ENCODE measurements around the gene HMOX1. TPM values are rescaled to one million over a fixed set of nuclear protein-coding genes. Genes with fewer than 3 reads are reported as not detected.

Gene HMOX1
- total RNA-seq, 4 donors from 2014 or later = 0.51 to 13.8 (median 8.5) TPM

DNA sequence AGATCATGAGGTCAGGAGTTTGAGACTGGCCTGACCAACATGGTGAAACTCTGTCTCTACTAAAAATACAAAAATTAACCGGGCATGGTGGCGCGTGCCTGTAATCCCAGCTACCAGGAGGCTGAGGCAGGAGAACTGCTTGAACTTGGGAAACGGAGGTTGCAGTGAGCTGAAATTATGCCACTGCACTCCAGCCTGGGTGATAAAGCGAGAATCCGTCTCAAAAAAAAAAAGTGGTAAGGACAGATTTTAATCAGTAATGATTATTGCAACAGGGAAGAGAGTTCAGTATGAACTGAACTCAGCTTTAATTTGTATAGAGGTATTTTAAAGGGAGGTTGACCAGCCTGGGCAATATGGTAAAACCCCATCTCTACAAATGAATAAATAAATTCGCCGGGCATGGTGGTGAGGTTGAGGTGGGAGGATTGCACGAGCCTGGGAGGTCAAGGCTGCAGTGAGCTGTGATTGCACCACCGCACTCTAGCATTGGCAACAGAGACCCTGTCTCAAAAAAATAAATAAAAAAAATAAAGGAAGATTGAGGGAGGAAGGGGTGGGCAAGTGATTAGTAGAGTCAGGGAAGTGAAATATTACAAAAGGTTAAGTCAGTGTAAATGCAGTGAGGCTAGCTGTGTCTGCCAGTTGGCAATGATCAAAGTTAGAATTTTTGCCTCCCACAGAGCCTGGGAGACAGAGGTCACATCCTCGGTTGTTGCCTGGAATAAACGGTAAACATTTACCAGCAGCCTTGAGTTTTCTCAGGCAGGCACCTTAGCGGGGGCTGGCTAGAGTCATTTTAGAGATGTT lies 16.4 kb downstream of the HMOX1 start:
- intact Hi-C loops (cut with DNase I; ENCODE audit: low total_unique reads) = no loop called here
- Histone ChIP-seq H3K36me3 (no peaks in the 10 kb centered on the region), H3K27me3 (no peaks in the 10 kb centered on the region), H3K4me1 (peaks cover 0 to 19% of the 10 kb centered on the region in 2 donors), H3K9me3 (no peaks in the 10 kb centered on the region), H3K4me3 (no peak overlapping the region), H3K27ac (peak overlapping the region; percentile 44 to 68)
- TF ChIP-seq, protein P1, sequence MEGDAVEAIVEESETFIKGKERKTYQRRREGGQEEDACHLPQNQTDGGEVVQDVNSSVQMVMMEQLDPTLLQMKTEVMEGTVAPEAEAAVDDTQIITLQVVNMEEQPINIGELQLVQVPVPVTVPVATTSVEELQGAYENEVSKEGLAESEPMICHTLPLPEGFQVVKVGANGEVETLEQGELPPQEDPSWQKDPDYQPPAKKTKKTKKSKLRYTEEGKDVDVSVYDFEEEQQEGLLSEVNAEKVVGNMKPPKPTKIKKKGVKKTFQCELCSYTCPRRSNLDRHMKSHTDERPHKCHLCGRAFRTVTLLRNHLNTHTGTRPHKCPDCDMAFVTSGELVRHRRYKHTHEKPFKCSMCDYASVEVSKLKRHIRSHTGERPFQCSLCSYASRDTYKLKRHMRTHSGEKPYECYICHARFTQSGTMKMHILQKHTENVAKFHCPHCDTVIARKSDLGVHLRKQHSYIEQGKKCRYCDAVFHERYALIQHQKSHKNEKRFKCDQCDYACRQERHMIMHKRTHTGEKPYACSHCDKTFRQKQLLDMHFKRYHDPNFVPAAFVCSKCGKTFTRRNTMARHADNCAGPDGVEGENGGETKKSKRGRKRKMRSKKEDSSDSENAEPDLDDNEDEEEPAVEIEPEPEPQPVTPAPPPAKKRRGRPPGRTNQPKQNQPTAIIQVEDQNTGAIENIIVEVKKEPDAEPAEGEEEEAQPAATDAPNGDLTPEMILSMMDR (IDR thresholded peaks at IDR 0.05) = no peak
- no peak for TF ChIP-seq POLR2A (IDR thresholded peaks at IDR 0.05)
- DNase-seq = no peak

DNA sequence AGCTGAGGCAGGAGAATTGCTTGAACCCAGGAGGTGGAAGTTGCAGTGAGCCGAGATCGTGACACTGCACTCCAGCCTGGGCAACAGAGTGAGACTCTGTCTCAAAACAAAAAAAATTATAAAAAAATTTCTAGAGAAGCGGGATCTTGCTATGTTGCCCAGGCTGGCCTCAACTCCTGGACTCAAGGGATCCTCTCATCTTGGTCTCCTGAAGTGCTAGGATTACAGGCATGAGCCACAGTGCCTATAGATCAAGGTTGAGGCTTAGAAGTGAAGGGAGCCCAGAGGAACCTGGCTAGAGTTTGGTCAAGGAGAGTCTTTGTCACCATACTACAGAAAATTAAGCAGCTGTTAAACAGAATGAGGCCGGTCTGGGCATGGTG lies 17.7 kb downstream of the HMOX1 start:
- Histone ChIP-seq H3K27ac (peak overlapping the region in 1 of 2 donors; percentile 44), H3K36me3 (no peaks in the 10 kb centered on the region), H3K27me3 (no peaks in the 10 kb centered on the region), H3K4me1 (peaks cover 0 to 15% of the 10 kb centered on the region in 2 donors), H3K4me3 (no peak overlapping the region), H3K9me3 (no peaks in the 10 kb centered on the region)
- no peak for TF ChIP-seq POLR2A (IDR thresholded peaks at IDR 0.05)
- TF ChIP-seq, protein P1 (IDR thresholded peaks at IDR 0.05) = no peak
- intact Hi-C loops (cut with DNase I; ENCODE audit: low total_unique reads) = no loop called here
- no peak for DNase-seq

DNA sequence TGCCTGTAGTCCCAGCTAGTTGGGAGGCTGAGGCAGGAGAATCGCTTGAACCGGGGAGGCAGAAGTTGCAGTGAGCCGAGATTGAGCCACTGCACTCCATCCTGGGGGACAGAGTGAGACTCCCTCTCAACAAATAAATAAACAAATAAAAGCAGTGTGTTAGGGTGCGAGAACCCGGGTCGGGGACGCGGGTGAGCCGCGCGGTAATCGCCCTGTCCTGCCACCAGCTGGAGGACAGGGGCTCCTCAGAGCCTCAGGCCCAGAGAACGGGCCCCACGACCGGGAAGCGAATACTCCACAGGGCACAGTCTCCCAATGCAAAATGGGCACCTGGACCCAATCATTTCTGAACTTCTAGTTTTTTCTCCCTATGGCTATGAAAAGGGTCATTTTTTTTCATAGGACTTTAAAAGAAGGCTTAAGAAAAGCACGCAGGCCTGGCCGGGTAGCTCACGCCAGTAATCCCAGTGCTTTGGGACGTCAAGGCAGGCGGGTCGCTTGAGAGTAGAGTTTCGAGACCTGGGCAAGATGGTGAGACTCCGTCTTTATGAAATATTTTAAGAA lies 18.3 kb downstream of the HMOX1 start:
- DNase-seq = no peak
- intact Hi-C loops (cut with DNase I; ENCODE audit: low total_unique reads) = no loop called here

DNA sequence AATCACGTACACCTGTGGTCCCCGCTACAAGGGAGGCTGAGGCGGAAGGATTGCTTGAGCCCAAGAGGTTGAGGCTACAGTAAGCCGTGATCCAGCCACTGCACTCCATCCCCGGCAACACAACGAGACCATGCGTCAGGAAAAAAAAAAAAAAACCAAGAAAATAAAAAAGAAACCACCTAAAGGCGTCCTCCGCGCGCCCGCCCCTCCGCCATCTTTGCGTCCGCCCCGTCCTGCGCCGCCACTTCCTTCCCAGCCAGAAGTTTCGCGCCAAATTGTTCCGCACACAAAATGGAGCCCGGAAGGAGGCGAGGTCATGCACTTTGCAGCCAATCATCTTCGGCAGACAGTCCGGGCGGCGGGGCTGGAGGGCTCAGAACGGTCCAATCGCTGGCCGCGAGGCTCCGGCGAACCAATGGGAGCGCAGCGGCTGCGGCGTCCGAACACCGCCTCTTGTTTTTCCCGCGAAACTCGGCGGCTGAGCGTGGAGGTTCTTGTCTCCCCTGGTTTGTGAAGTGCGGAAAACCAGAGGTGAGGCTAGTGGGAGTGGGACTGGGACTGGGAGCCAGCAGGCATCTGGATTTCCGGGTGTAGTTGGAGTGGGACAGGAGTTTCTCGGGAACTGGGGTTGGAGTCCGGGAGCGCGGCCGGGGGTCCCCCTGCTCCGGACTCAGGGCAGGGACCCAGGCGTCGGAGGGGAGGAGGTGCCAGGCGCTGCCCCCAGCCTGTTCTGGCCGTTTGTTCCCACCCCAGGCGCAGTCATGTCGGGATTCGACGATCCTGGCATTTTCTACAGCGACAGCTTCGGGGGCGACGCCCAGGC lies 19.0 kb downstream of the HMOX1 start, which contains the start of gene MCM5:
TSS of gene MCM5 (plus strand) at position 463 of the 823 bp plus-strand sequence. CDS start at position 762, 299 bp downstream.
- TF ChIP-seq, protein P1 (IDR thresholded peaks at IDR 0.05) = no peak
- no peak for TF ChIP-seq POLR2A (IDR thresholded peaks at IDR 0.05)
- no peaks in the 10 kb centered on the region for H3K27me3 ChIP-seq
- peak within 1 kb of the TSS; percentile 66 to 86 for H3K4me3 ChIP-seq
- H3K27ac ChIP-seq = peak within 1 kb of the TSS; percentile 70 to 74
- no peaks in the 10 kb centered on the region for H3K9me3 ChIP-seq
- peaks cover 0 to 7% of the 10 kb centered on the region in 2 donors for H3K4me1 ChIP-seq
- intact Hi-C loops (cut with DNase I; ENCODE audit: low total_unique reads) = no loop called here
- no peaks in the 10 kb centered on the region for H3K36me3 ChIP-seq
- DNase-seq = peak; percentile 96 to 97

More for the DNA sequence above, 18.3 kb downstream of the HMOX1 start:
- H3K27me3 ChIP-seq = no peaks in the 10 kb centered on the region
- TF ChIP-seq, protein P1 (IDR thresholded peaks at IDR 0.05) = no peak
- no peak for TF ChIP-seq POLR2A (IDR thresholded peaks at IDR 0.05)
- peak overlapping the region; percentile 70 to 74 for H3K27ac ChIP-seq
- peaks cover 0 to 14% of the 10 kb centered on the region in 2 donors for H3K4me1 ChIP-seq
- H3K9me3 ChIP-seq = no peaks in the 10 kb centered on the region
- H3K4me3 ChIP-seq = peak overlapping the region; percentile 66 to 86
- no peaks in the 10 kb centered on the region for H3K36me3 ChIP-seq

Data from uterus (tissue), 4 donors.